GM12878 (cell line): ENCODE results near the gene RCHY1. TPM values are rescaled to one million over a fixed set of nuclear protein-coding genes. Genes with fewer than 3 reads are reported as not detected.
"Not testable (repeated sequence)": the region's sequence is repeated elsewhere in the genome, so short reads cannot be mapped to it uniquely, and the experiment has no call there.

ENCODE experiments used
- ATAC-seq: fragments of 200-7000 bp; cut with Tn5 transposase; 3 replicates; pipeline ENCODE4 v1.9.1; 2020; ENCODE audit warnings: mild to moderate bottlenecking, moderate library complexity
- BruUV-seq: library from RNA; stranded (reverse); fragments of 400-500 nt; replicated peaks from 2 replicates; lab custom pipeline; 2021; lab: Mats Ljungman, UMichigan
- CTCF ChIA-PET: fragments of 300-600 bp; sonication (Branson Sonifier 250); formaldehyde crosslinking; extraction: SDS; loops from one replicate; lab custom pipeline; 2021; ENCODE audit warnings: inconsistent platforms; lab: Yijun Ruan, JAX
- POLR2A ChIA-PET: fragments of 350-600 bp; formaldehyde crosslinking; extraction: SDS; loops from one replicate; lab custom pipeline; 2021; ENCODE audit warnings: inconsistent platforms; lab: Charles Lee
- RAD21 ChIA-PET: fragments of 300-600 bp; sonication (Branson Sonifier 250); formaldehyde crosslinking; loops from one replicate; lab custom pipeline; 2023; ENCODE audit warnings: antibody characterized with exemption; ENCODE audit not compliant: unreplicated experiment; lab: Charles Lee
- SMC1A ChIA-PET: fragments of 300-600 bp; sonication (Branson Sonifier 250); formaldehyde crosslinking; loops from one replicate; lab custom pipeline; 2023; ENCODE audit not compliant: unreplicated experiment, uncharacterized antibody; lab: Charles Lee
- DNase-seq: peaks from one replicate; pipeline ENCODE4 v3.0.0-alpha.2; 2011; ENCODE audit warnings: low read depth, low spot score
- FAIRE-seq: peaks from 3 replicates; lab custom pipeline; 2011; peaks lifted over from hg19 to GRCh38; lab: Jason Lieb, UNC
- H2AFZ ChIP-seq: 2 replicates; pipeline ENCODE4 v1.6.0; 2011; ENCODE audit warnings: low read depth, low read length, control low read depth; ENCODE audit not compliant: control insufficient read depth
- H3K27ac ChIP-seq: 2 replicates; pipeline ENCODE4 v1.5.1; 2011; ENCODE audit warnings: control low read depth; ENCODE audit not compliant: control insufficient read depth, insufficient read depth
- H3K27me3 ChIP-seq, 2 experiments: replicated peaks in 1 of 2; 2 replicates each; pipeline versions ENCODE4 v1.6.0 to v1.6.1; 2011; ENCODE audit warnings: low read length in 1 of 2; ENCODE audit not compliant: control insufficient read depth in 2 of 2, insufficient read depth in 2 of 2
- H3K36me3 ChIP-seq, 2 experiments: 2 replicates each; pipeline ENCODE4 v1.5.1; 2011; ENCODE audit warnings: low read length in 1 of 2; ENCODE audit not compliant: control insufficient read depth in 2 of 2, insufficient read depth in 2 of 2
- H3K4me1 ChIP-seq: 2 replicates; pipeline ENCODE4 v1.6.1; 2011; ENCODE audit warnings: mild to moderate bottlenecking, low read length, moderate library complexity, mixed read lengths; ENCODE audit not compliant: control insufficient read depth, insufficient read depth
- H3K4me2 ChIP-seq: 2 replicates; pipeline ENCODE4 v1.6.0; 2011; ENCODE audit warnings: control low read depth; ENCODE audit not compliant: control insufficient read depth, insufficient read depth
- H3K4me3 ChIP-seq: fragments of 200-600 bp; sonication (generic); 2 replicates; pipeline ENCODE4 v1.5.1; 2016
- H3K79me2 ChIP-seq: 2 replicates; pipeline ENCODE4 v1.6.0; 2011; ENCODE audit warnings: low read length; ENCODE audit not compliant: control insufficient read depth, insufficient read depth
- H3K9ac ChIP-seq: 2 replicates; pipeline ENCODE4 v1.8.0; 2011; ENCODE audit warnings: low read length, control low read depth, mixed read lengths; ENCODE audit not compliant: control insufficient read depth, insufficient read depth
- H3K9me3 ChIP-seq: replicated peaks from 3 replicates; pipeline ENCODE4 v1.5.1; 2011; ENCODE audit warnings: mild to moderate bottlenecking, low read length; ENCODE audit not compliant: control insufficient read depth, insufficient read depth
- H4K20me1 ChIP-seq: 2 replicates; pipeline ENCODE4 v1.6.0; 2011; ENCODE audit not compliant: control insufficient read depth, insufficient read depth
- WGBS: methylation state at CpG from one replicate; pipeline ENCODE4 v1.1.6; 2016; ENCODE audit warnings: low lambda C conversion rate; ENCODE audit not compliant: insufficient replicate concordance, insufficient coverage; ENCODE audit errors: missing lambda C conversion rate; 5-methylcytosine and 5-hydroxymethylcytosine counted together
- in situ Hi-C: fragments of 300-500 bp; cut with MboI; formaldehyde crosslinking; loops from 9 replicates; pipeline ENCODE4 v1.14.3; 2018; ENCODE audit warnings: mixed read lengths
- intact Hi-C: fragments of 100-400 bp; cut with micrococcal nuclease; formaldehyde crosslinking; loops from one replicate; pipeline ENCODE4 v1.14.2; 2022; ENCODE audit not compliant: unreplicated experiment
- polyA plus RNA-seq, 11 experiments: library from polyadenylated mRNA; depleted of rRNA in 4 of 11; unstranded in 6 of 11; stranded (reverse) in 5 of 11; fragments of >200 nt; fragmentation: Nextera tagmentation in 4 of 11; fragmentation: Illumina TruSeq in 1 of 11; extraction: Ambion mirVana in 4 of 11; extraction: Trizol in 1 of 11; gene quantifications; 1 replicate in 1 of 11; 2 replicates in 10 of 11; pipeline versions ENCODE4 v1.2.1 to v1.2.3, GENCODE V29; 2011 to 2016; ENCODE audit warnings: inconsistent platforms in 2 of 11, missing spikeins in 2 of 11, low read depth in 1 of 11
- total RNA-seq, 4 experiments: library from RNA; depleted of rRNA in 3 of 4; stranded (reverse); fragments of >200 nt in 3 of 4; fragmentation: Illumina TruSeq in 1 of 4; extraction: Trizol in 1 of 4; gene quantifications; 2 replicates each; pipeline versions ENCODE4 v1.2.1 to v1.2.3, GENCODE V29; 2013 to 2021

Gene RCHY1
- total and polyA plus RNA-seq, 10 of the 15 experiments (the other 5 are each of a cell fraction or from before 2014, with no cell fraction given): 12.0 to 50.6 (median 26.4) TPM

DNA sequence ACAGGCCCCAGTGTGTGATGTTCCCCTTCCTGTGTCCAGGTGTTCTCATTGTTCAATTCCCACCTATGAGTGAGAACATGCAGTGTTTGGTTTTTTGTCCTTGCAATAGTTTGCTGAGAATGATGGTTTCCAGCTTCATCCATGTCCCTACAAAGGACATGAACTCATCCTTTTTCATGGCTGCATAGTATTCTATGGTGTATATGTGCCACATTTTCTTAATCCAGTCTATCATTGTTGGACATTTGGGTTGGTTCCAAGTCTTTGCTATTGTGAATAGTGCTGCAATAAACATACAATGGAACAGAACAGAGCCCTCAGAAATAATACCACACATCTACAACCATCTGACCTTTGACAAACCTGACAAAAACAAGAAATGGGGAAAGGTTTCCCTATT lies 19.7 kb upstream of the RCHY1 start:
- intact Hi-C loops, FAIRE-seq, H3K27ac ChIP-seq, H3K27me3 ChIP-seq, H3K36me3 ChIP-seq, H2AFZ ChIP-seq, ATAC-seq, H3K79me2 ChIP-seq, RAD21 ChIA-PET, SMC1A ChIA-PET, in situ Hi-C loops, BruUV-seq, CTCF ChIA-PET, DNase-seq, POLR2A ChIA-PET, H3K9ac ChIP-seq, H4K20me1 ChIP-seq, H3K9me3 ChIP-seq, H3K4me2 ChIP-seq, H3K4me3 ChIP-seq, H3K4me1 ChIP-seq: not testable (repeated sequence)

DNA sequence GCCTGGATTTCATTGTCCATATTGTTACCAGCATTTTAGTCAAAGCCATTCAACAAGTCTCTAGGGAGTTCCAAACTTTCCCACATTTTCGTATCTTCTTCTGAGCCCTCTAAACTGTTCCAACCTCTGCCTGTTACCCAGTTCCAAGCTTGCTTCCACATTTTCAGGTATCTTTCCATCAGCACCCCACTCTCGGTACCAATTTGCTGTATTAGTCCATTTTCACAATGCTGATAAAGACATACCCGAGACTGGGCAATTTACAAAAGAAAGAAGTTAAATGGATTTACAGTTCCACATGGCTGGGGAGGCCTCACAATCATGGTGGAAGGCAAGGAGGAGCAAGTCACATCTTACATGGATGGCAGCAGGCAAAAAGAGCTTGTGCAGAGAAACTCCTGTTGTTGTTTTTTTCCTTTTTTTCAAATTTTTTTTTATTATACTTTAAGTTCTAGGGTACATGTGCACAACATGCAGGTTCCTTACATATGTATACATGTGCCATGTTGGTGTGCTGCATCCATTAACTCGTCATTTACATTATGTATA lies 19.2 kb upstream of the RCHY1 start:
- POLR2A ChIA-PET, CTCF ChIA-PET, H3K79me2 ChIP-seq, H3K27me3 ChIP-seq, H3K36me3 ChIP-seq, H3K4me1 ChIP-seq, H4K20me1 ChIP-seq, DNase-seq, H3K9ac ChIP-seq, H3K4me3 ChIP-seq, BruUV-seq, H2AFZ ChIP-seq, in situ Hi-C loops, intact Hi-C loops, H3K4me2 ChIP-seq, FAIRE-seq, H3K27ac ChIP-seq, H3K9me3 ChIP-seq, ATAC-seq, SMC1A ChIA-PET, RAD21 ChIA-PET: not testable (repeated sequence)
- 98% methylated on average over 4 of the region's 4 CpGs for WGBS

DNA sequence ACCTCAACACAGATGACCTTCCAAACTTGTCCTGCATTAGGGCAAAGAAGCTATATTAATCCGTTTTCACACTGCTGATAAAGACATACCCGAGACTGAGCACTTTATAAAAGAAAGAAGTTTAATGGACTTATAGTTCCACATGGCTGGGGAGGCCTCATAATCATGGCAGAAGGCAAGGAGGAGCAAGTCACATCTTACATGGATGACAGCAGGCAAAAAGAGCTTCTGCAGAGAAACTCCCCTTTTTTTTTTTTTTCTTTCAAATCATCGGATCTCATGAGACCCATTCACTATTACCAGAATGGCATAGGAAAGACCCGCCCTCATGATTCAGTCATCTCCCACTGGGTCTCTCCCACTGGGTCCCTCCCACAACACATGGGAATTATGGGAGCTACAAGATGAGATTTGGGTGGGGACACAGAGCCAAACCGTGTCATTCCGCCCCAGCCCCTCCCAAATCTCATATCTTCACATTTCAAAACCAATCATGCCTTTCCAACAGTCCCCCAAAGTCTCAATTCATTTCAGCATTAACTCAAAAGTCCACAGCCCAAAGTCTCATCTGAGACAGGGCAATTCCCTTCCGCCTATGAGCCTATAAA lies 17.4 kb upstream of the RCHY1 start:
- in situ Hi-C loops, DNase-seq, CTCF ChIA-PET, H3K4me2 ChIP-seq, FAIRE-seq, H3K4me3 ChIP-seq, H3K9ac ChIP-seq, H3K4me1 ChIP-seq, H3K27ac ChIP-seq, H3K36me3 ChIP-seq, H3K79me2 ChIP-seq, H3K9me3 ChIP-seq, H2AFZ ChIP-seq, H4K20me1 ChIP-seq, BruUV-seq, intact Hi-C loops, H3K27me3 ChIP-seq, ATAC-seq, POLR2A ChIA-PET, RAD21 ChIA-PET: not testable (repeated sequence)
- WGBS: 96% methylated on average over 6 of the region's 7 CpGs
- SMC1A ChIA-PET: interaction anchor here (1.0 kb wide), 1 partner anchor 10 kb away, joined by 3 read pairs; no protein-coding TSS in a partner anchor
